Transverse colon (tissue), 3 donors: ENCODE measurements around the gene FIZ1.

Source experiments
- CTCF ChIP-seq, 5 experiments: fragments of 200-600 bp in 3 of 5; fragments of 450-650 bp in 2 of 5; sonication (generic) in 3 of 5; IDR thresholded peaks; 1 replicate in 2 of 5; 2 replicates in 3 of 5; pipeline ENCODE4 v1.5.1; 2016 to 2017; ENCODE audit warnings: antibody characterized with exemption in 5 of 5, inconsistent platforms in 3 of 5, mild to moderate bottlenecking in 2 of 5, moderate library complexity in 1 of 5
- POLR2A ChIP-seq: fragments of 450-650 bp; IDR thresholded peaks from one replicate; pipeline ENCODE4 v1.6.1; 2016; ENCODE audit warnings: antibody characterized with exemption, mild to moderate bottlenecking, moderate library complexity

- TF ChIP-seq CTCF (IDR thresholded peaks at IDR 0.05) = no peak
- no peak for TF ChIP-seq POLR2A
Measured at GRCh38 chr19:55546011-55546410, 53.3 kb downstream of the FIZ1 start.
